ENCODE measurements around the gene SPSB2.

Gene SPSB2

DNA sequence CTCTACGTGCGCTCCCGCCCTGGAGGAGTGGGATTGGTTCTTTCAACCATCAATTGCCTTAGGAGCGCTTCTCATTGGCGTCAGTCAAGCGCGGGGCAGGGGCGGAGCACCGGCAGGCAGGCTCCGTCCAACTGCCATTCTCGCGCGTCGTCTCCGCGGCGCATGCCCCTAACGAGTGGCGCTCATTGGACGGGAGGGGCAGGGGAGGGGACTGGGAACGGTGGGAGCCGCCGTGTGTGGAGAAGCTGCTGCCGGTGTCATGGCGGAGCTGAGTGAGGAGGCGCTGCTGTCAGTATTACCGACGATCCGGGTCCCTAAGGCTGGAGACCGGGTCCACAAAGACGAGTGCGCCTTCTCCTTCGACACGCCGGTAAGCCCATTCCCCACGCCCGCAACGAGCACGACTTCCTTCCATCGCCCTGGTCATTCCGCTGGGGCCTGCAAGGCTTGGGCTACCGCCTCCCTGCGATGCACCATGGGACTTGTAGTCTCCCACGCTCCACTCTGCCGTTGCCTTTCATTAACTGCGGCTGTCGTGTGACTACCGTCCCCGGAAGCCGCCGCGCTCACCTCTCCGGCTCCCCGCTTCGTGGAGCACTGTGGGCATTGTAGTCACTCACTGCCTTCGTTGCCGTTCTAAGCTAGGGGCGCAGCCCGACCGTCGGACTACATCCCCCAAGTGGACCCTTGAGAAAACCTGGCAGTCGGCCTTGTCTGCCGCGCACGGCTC lies 21.0 kb downstream of the SPSB2 start, which contains the start of gene USP5:
Gene USP5, plus strand, starts transcription at position 230 of the 730 bp plus-strand sequence. Its CDS starts 30 bp downstream, at position 260.
- peak; percentile 98 for DNase-seq (ENCODE audit: low read depth, low spot score)

DNA sequence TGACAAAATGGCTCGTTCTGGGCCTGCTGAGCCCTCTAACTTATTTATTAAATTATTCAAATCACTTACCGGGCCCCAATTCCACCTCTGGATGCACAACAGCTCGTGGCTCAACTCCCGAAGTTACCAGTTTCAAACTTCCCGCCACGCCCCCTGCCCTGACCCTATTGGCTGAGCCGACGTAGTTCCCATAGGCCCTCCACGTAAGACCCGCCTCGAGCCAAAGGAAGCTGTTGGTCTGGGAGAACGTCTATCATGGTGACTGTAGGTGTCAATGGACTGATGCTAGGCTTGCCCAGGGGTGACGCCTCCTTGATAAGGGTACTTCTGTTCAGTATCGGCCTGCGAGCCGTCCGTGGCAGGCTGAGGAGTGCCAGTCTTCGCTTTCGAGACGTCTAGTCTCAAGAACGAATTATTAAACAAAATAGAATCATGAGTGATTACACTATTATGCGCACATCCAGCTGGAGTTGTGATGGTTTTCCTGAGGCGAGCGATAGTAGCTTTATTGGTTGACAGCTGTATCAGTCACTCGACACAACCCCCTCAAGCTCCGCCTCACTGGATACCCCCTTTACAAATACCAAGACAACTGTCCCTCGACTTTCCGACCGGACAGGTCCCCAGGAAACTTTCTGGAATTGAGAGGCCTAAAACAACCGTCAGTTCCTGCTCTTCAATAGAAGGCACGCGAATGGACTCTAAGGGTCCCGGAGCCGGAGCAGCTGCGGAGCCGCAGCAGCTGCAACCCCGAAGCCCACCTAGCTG lies 21.8 kb downstream of the SPSB2 start, which contains the start of gene CDCA3:
Gene CDCA3, minus strand, starts transcription at position 134 of the 768 bp plus-strand sequence. CDS start 334 bp downstream, outside the sequence.
- DNase-seq (ENCODE audit: low read depth, low spot score) = peak; percentile 85

DNA sequence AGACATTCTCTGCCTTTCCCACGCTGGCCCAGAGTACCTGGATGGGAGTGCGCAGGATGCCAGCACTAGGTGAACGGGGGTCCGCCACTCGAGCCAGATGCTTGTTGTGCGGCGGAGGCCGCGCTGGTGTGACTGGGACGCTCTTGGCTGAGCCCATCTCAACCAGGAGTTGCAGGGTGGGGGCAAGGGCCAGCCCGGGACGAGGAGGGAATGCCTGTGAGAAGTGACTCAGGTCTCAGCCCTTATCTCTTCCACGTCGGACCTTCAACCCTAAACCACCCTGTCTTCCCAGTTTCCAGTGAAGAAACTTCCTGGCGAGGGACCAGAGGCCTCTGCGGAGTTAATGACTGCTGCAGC lies 22.3 kb downstream of the SPSB2 start:
- no peak for DNase-seq (ENCODE audit: low read depth, low spot score)

DNA sequence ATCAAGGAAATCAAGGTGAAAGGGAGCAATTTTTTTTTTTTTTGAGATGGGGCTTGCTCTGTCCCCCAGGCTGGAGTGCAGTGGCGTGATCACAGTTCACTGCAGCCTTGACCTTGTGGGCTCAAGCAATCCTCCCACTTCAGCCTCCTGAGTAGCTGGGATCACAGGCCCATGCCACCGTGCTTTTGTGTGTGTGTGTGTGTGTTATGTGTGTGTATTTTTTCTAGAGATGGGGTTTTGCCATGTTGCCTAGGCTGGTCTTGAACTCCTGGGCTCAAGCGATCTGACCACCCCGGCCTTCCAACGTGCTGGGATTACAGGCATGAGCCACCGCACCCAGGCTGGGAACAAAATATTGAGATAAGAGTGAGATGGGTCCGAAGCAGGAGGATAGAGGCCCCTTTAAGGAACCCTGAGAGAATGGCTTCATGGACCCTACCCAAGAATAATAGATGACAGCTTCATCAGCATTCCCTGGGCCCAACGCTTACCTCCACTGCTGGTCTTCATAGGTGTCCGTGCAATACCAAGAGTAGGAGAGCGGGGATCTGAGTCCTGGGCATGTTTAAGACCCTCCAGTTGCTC lies 23.0 kb downstream of the SPSB2 start:
- DNase-seq (ENCODE audit: low read depth, low spot score) = no peak

DNA sequence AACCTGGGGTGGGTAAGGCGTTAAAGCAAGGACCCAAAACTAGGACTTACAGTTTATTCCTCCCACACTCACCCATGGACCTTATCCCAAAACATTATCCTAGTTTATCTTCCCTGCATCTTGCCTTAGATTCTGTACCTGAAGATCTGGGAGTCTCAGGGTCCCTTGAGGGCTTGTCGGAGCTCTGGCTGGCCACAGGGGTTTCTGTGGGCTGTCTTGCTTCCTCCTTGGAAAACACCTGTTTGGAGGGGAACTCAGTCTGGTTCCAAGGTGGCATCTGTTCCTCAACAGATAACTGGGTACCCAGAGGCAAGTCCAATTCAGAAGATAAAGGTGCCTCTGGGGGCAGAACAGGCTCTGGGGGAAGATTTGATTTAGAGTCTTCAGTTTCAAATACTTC lies 23.7 kb downstream of the SPSB2 start:
- DNase-seq (ENCODE audit: low read depth, low spot score) = no peak

DNA sequence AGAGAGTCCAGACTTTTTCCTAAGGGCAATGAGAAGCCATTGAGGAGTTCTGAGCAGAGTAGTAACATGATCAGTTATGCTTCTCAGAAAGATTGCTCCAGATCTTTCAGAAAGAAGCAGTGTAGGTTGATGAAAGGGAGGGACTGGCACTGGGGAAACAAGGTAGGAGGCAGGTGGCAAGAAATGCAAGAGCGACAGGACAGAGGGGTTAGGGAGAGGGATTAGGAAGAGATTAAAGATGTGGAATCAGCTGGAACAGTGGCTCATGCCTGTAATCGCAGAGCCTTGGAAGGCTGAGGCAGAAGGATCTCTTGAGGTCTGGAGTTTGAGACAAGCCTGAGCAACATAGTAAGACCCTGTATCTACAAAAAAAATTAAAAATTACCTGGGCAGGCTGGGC lies 25.4 kb downstream of the SPSB2 start:
- no peak for DNase-seq (ENCODE audit: low read depth, low spot score)

DNA sequence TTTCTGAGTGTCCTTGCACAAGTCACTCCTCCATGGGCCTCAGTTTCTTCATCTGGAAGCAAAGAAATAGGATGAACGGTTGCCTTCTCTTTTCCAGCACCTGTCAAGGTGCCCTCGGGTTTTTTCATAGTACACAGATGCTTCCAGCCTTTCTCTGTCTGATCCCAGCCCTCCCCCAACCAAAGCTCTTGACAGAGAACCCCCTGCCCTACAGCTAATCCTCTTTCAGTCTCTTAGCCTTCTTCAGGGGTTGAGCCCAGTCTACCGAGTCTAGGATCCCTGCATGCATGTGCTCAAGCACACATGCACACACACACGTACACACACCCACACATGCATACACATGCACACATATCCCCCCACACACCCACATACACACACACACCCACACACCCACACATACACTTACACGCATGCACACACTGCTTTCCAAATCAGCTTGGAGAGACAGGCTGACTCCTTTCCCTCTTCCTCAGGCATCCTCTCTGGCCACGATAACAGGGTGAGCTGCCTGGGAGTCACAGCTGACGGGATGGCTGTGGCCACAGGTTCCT lies 26.7 kb downstream of the SPSB2 start:
- no peak for DNase-seq (ENCODE audit: low read depth, low spot score)

DNA sequence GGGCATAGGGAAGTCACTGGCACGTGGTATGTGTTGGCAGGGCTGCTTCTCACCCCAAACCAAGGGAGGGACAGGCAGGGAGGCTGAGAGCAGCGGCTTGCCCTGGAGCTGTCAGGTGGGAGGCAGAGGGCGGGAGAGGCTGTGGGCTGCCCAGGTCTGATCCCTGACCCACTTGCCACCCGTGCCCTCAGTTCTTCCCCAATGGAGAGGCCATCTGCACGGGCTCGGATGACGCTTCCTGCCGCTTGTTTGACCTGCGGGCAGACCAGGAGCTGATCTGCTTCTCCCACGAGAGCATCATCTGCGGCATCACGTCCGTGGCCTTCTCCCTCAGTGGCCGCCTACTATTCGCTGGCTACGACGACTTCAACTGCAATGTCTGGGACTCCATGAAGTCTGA lies 27.7 kb downstream of the SPSB2 start:
- no peak for DNase-seq (ENCODE audit: low read depth, low spot score)

DNA sequence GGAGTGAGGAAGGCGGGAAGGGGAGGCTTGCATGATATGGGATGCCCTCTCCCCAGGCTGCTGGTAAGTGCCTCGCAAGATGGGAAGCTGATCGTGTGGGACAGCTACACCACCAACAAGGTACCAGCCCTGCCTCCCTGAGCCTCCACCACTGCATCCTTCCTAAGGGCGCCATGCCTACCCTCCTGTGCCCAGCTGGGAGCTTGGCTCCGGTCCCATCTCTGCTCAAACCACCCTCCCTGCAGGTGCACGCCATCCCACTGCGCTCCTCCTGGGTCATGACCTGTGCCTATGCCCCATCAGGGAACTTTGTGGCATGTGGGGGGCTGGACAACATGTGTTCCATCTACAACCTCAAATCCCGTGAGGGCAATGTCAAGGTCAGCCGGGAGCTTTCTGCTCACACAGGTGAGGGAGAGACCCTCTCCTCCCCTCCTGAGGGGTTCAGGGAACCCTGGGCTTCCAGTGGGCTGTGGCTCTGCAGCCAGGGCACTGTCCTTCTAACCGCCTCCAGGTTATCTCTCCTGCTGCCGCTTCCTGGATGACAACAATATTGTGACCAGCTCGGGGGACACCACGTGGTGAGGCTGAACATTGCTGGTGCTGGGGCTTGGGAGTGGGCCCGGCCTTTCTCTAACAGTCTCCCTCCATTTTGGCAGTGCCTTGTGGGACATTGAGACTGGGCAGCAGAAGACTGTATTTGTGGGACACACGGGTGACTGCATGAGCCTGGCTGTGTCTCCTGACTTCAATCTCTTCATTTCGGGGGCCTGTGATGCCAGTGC lies 29.8 kb downstream of the SPSB2 start:
- no peak for DNase-seq (ENCODE audit: low read depth, low spot score)

DNA sequence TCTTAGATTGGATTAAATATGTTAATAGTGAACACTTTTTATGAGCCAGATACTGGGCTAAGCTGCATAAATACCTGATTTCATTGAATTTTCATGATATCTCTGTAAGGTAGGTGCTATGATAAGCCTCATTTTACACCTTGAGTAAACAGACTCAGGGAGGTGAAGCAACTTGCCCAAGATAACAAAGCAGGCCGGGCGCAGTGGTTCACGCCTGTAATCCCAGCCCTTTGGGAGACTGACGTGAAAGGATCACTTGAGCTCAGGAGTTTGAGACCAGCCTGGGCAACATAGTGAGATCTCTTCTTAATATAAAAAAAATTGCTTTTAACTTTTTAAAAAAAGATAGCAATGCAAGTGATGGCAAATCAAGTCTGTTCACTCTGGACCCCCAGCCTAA lies 31.0 kb downstream of the SPSB2 start:
- DNase-seq (ENCODE audit: low read depth, low spot score) = no peak

DNA sequence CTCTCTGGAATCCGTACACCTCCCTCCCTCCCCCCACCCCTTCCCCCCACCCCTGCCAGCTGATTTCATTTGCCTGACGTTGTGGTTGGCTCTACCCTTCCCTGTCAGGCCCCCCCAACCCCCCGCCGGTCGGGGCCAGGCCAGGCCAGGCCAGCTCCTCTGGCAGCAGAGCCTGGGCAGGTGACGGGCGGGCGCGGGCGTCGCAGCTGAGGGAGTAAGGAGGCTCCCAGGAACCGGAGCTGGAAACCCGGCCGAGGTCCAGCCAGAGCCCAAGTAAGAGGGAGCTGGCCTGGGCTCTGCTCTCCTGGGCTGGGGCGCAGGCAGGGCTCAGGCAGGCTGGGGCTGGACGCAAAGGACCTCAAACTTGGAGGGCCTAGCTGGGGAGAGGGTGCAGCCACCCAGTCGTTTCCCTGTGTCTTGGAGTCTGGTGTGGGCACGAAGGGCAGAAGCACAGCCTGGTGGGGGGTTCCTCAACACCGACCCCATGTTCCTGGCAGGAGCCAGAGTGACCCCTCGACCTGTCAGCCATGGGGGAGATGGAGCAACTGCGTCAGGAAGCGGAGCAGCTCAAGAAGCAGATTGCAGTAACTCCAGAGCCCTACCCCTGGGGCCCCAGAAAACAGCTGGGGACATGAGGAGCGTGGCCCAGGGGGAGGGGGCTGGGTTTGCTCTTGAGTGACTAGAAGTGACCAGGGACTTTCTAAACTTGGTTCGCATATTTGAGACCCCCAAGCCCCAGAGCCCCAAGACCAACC lies 32.2 kb downstream of the SPSB2 start, which contains the start of gene GNB3:
Gene GNB3, plus strand, starts transcription at position 165 of the 755 bp plus-strand sequence. Its CDS starts 363 bp downstream, at position 528.
- DNase-seq (ENCODE audit: low read depth, low spot score) = no peak

DNA sequence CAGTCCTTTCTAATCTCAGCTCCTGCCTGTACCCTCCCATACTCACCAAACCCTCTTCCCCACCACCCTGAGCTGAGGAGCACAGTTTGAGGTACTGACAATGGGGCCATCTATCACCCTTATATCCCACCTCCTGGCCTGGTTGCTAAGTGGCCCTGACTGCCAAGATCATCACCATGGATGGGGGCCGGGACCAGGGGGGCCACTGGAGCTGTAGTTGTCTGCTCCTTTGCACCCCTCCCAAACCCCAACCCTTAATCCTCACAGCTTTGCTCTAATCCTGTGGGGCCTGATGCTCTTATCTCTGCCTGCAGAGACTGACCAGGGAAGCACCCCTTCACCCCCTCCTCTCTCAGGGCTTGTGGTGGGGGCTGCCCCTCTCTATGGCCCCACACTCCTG lies 32.8 kb downstream of the SPSB2 start:
- DNase-seq (ENCODE audit: low read depth, low spot score) = no peak

DNA sequence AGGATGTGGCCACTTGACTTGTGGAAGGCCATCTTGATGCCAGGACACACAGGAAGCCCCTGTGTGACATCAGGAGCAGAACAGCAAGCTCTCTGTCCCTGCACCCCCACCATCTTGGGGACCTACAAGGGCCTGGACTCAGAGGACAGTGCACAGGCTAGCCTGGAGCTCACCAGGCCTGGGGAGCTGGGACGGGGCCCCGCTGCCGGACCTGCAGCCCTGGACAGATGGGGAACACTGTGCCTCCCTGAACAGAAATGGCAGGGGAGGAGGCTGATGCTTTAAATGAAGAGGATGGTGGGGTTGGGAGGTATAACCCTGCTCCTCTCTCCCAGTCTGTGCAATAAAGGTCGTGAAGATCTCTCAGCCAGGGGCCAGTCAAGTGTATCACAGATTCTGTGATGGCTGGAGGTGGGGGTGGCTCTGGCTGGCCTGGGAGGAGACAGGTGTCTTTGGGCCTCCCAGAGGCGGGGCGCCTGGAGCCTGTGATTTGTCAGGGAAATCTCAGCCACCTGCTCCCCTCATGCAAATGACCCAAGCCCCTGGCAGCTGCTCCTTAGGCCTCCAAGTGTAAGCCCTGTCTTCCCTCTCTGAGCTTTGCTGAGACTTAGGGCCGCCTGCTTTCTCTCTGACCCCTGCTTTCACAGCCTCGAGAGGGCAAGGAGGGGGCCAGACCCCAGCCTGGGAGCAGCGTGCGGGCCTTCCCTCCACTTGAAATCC lies 33.5 kb downstream of the SPSB2 start:
- no peak for DNase-seq (ENCODE audit: low read depth, low spot score)

DNA sequence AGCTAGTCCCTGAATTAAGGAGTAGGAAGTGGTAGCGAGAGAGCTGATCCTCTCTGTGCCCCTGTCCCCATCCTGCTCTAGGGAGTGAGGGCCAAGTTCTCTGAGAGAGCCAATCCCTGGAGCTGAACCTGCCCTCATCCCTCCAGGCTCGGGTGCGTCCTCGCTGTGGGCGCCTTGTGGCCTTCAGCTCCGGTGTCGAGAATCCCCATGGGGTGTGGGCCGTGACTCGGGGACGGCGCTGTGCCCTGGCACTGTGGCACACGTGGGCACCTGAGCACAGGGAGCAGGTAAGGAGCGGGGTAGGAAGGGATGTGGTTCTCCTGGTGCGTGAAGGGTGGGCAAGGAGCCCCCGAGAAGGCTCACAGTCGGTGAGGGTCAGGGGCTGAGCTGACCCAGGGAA lies 34.2 kb downstream of the SPSB2 start:
- DNase-seq (ENCODE audit: low read depth, low spot score) = no peak

DNA sequence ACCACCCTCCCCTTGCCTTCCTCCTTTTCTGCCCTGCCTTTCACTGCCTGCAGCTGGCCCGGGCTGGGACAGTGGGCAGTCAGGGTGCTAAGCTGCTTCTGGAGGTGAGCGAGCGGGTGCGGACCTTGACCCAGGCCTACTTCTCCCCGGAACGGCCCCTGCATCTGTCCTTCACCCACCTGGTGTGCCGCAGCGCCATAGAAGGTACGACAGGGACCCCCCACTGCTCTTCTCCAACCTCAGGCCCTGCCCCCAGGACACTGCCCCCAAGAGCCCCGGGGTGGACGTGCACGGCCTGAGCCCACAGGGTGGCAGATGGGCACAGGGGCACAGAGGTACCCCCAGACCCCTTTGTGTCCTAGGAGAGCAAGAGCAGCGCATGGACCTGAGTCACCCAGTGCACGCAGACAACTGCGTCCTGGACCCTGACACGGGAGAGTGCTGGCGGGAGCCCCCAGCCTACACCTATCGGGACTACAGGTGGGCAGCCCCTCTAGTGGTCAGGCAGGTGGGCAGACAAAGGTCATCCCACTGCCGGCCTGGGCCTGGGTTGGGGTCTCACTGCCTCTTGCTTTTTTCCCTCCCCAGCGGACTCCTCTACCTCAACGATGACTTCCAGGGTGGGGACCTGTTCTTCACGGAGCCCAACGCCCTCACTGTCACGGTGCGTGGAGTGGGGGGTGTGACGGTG lies 35.6 kb downstream of the SPSB2 start:
- no peak for DNase-seq (ENCODE audit: low read depth, low spot score)

DNA sequence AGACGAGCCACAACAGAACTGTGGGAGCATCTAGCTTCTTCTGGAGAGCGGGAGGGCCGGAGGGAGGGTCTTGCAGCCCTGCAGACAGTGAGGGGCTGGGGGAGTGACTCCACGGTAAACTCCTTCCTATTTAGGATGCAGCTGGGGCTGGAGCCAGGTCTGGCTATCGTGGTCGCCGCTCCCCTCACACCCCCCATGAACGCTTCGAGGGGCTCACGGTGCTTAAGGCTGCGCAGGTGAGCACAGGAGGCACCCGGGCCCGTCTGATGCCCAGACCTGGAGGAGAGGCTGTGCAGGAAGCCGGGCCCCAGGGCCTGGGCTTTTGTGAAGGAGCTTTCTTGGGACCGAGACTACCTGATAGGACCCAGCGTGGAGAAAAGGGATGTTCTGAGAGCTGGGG lies 36.3 kb downstream of the SPSB2 start:
- no peak for DNase-seq (ENCODE audit: low read depth, low spot score)

DNA sequence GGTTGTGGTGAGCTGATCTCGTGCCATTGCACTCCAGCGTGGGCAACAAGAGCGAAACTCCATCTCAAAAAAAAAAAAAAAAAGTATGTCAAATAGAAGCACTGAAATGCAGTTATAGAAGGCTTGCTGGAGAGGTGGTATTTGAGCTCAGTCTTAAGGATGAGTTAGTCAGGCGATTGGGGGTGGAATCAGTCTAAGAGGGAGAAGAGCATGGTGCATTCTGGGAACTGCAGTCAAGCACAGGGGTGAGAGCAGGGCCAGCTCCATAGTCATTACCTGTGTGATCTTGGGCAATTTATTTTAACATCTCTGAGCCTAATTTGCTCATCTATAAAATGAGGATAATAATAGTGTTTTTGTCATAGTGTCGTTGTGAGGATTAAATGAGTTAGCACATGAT lies 38.2 kb downstream of the SPSB2 start:
- no peak for DNase-seq (ENCODE audit: low read depth, low spot score)

DNA sequence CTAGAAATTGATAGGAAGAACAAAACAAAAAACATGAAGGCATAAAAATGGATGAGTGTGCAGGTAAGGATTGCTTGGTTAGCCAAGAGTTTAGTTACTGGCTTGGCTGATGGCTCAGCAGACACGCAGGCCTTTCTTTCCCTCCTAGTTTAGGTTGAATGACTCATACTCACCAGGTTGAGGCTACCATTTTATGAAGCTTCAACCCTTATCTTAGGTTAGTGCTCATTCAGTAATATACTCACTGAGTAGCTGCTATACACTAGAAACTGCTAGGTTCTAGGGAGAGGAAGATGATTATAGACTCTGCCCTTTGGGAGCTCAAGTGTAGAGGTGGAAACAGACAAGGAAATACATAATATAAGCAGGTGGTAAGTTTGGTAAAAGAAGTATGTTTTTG lies 38.8 kb downstream of the SPSB2 start:
- no peak for DNase-seq (ENCODE audit: low read depth, low spot score)

DNA sequence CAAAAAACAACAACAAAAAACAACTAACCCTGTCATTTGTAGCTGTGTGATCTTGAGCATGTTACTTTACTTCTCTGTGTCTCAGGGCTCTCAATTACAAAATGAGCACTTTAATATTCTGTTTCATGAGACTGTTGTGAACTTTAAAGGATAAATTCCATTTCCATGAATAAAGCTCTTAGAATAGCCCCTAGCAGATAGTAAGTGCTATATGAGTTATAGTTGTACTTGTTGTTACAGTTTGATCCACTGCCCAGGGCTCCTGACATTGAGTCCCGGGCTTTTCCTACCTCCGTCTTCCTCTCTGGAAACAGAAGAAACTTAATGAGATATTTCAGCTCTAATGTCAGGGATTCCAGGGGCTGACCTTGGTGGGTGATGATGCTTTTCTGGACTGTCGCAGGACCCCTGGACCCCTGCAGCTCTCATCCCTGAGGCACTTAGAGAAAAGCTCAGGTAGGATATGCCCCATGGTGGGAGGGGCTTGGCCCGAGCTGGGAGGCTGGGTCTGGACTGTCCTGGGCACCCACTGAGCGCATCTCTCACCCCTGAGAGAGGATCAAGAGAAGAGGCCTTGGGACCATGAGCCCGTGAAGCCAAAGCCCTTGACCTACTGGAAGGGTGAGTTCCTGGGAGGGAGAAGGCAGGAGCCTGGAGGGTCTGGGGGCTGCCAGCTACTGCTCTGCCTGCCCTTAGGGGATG lies 39.8 kb downstream of the SPSB2 start:
- no peak for DNase-seq (ENCODE audit: low read depth, low spot score)
